Measurements from ENCODE around the gene METTL21C. TPM values are rescaled to one million over a fixed set of nuclear protein-coding genes. Genes with fewer than 3 reads are reported as not detected.

The METTL21C gene
- polyA plus RNA-seq, 6 donors from 2014 or later: not detected

GRCh38 chr13:102692491-102692826 is 2.4 kb downstream of the METTL21C start:
- no peaks in the 10 kb centered on the region for H3K4me1 Mint-ChIP-seq
- no peak for DNase-seq
- peaks cover 0 to 3% (median 0%) of the 10 kb centered on the region in 7 donors for H3K9me3 Mint-ChIP-seq
- ATAC-seq (ENCODE audit: low read depth in 2 of 2): no peak
- no peak overlapping the region for H3K27ac Mint-ChIP-seq
- H3K27me3 Mint-ChIP-seq: peaks cover 21 to 62% (median 58%) of the 10 kb centered on the region in 3 donors
- no peaks in the 10 kb centered on the region for H3K36me3 Mint-ChIP-seq
- no peak overlapping the region for H3K4me3 Mint-ChIP-seq

- H3K36me3 Mint-ChIP-seq: no peaks in the 10 kb centered on the region
- H3K27ac Mint-ChIP-seq: no peak overlapping the region
- H3K27me3 Mint-ChIP-seq: peaks cover 21 to 55% (median 46%) of the 10 kb centered on the region in 3 donors
- DNase-seq: no peak
- H3K9me3 Mint-ChIP-seq: no peaks in the 10 kb centered on the region
- no peak overlapping the region for H3K4me3 Mint-ChIP-seq
- H3K4me1 Mint-ChIP-seq: no peaks in the 10 kb centered on the region
- no peak for ATAC-seq (ENCODE audit: low read depth in 2 of 2)
Observed at GRCh38 chr13:102690883-102691282, 4.0 kb downstream of the METTL21C start.

GRCh38 chr13:102688306-102688973 is 6.4 kb downstream of the METTL21C start:
- ATAC-seq (ENCODE audit: low read depth in 2 of 2): no peak

GRCh38 chr13:102687520-102687919 is 7.3 kb downstream of the METTL21C start:
- Mint-ChIP-seq H3K4me3 (no peak overlapping the region), H3K4me1 (peaks cover 0 to 2% (median 0%) of the 10 kb centered on the region in 3 donors), H3K36me3 (no peaks in the 10 kb centered on the region), H3K9me3 (peaks cover 0 to 8% (median 0%) of the 10 kb centered on the region in 7 donors), H3K27ac (no peak overlapping the region), H3K27me3 (peaks cover 12 to 29% (median 19%) of the 10 kb centered on the region in 3 donors)
- ATAC-seq (ENCODE audit: low read depth in 2 of 2) (no peak), DNase-seq (no peak)

More at GRCh38 chr13:102688306-102688973, 6.4 kb downstream of the METTL21C start:
- DNase-seq: no peak
- Mint-ChIP-seq H3K9me3 (no peaks in the 10 kb centered on the region), H3K27me3 (peaks cover 18 to 38% (median 28%) of the 10 kb centered on the region in 3 donors), H3K4me1 (no peaks in the 10 kb centered on the region), H3K27ac (no peak overlapping the region), H3K36me3 (no peaks in the 10 kb centered on the region), H3K4me3 (no peak overlapping the region)

GRCh38 chr13:102686024-102686423 is 8.8 kb downstream of the METTL21C start:
- Mint-ChIP-seq H3K27me3 (peaks cover 4 to 16% (median 6%) of the 10 kb centered on the region in 3 donors), H3K27ac (no peak overlapping the region), H3K9me3 (peaks cover 0 to 8% (median 2%) of the 10 kb centered on the region in 7 donors), H3K4me3 (no peak overlapping the region), H3K36me3 (no peaks in the 10 kb centered on the region), H3K4me1 (peaks cover 0 to 8% (median 6%) of the 10 kb centered on the region in 3 donors)
- DNase-seq (no peak), ATAC-seq (ENCODE audit: low read depth in 2 of 2) (no peak)

- H3K27ac Mint-ChIP-seq: no peak overlapping the region
- peaks cover 0 to 8% (median 2%) of the 10 kb centered on the region in 7 donors for H3K9me3 Mint-ChIP-seq
- no peak overlapping the region for H3K4me3 Mint-ChIP-seq
- ATAC-seq (ENCODE audit: low read depth in 2 of 2): no peak
- H3K4me1 Mint-ChIP-seq: peaks cover 5 to 18% (median 16%) of the 10 kb centered on the region in 3 donors
- peaks cover 0 to 4% (median 0%) of the 10 kb centered on the region in 3 donors for H3K27me3 Mint-ChIP-seq
- H3K36me3 Mint-ChIP-seq: peaks cover 0 to 4% of the 10 kb centered on the region in 2 donors
- DNase-seq: no peak
Observed at GRCh38 chr13:102683637-102684036, 11.2 kb downstream of the METTL21C start.

- H3K27ac Mint-ChIP-seq: peak overlapping the region in 2 of 6 donors; percentile 1 to 61
Observed at GRCh38 chr13:102682727-102683126, 12.1 kb downstream of the METTL21C start.

GRCh38 chr13:102682211-102682610 is 12.6 kb downstream of the METTL21C start:
- Mint-ChIP-seq H3K27ac (peak overlapping the region in 2 of 6 donors; percentile 37 to 61), H3K4me3 (no peak overlapping the region), H3K27me3 (no peaks in the 10 kb centered on the region), H3K36me3 (peaks cover 9 to 11% of the 10 kb centered on the region in 2 donors), H3K9me3 (peaks cover 0 to 8% (median 2%) of the 10 kb centered on the region in 7 donors), H3K4me1 (peaks cover 5 to 24% (median 22%) of the 10 kb centered on the region in 3 donors)
- ATAC-seq (ENCODE audit: low read depth in 2 of 2) (no peak), DNase-seq (no peak)

More at GRCh38 chr13:102682727-102683126, 12.1 kb downstream of the METTL21C start:
- Mint-ChIP-seq H3K36me3 (peaks cover 4 to 6% of the 10 kb centered on the region in 2 donors), H3K27me3 (no peaks in the 10 kb centered on the region), H3K4me1 (peaks cover 5 to 20% (median 19%) of the 10 kb centered on the region in 3 donors), H3K4me3 (no peak overlapping the region), H3K9me3 (peaks cover 0 to 8% (median 2%) of the 10 kb centered on the region in 7 donors)
- DNase-seq (no peak), ATAC-seq (ENCODE audit: low read depth in 2 of 2) (no peak)

- DNase-seq (peak; percentile 24), ATAC-seq (ENCODE audit: low read depth in 2 of 2) (peak; percentile 54 to 76)
- Mint-ChIP-seq H3K4me3 (peak overlapping the region in 2 of 8 donors; percentile 33 to 38), H3K27ac (peak overlapping the region; percentile 10 to 88 (median 23)), H3K4me1 (peaks cover 5 to 24% (median 22%) of the 10 kb centered on the region in 3 donors), H3K9me3 (peaks cover 0 to 8% (median 2%) of the 10 kb centered on the region in 7 donors), H3K36me3 (peaks cover 12 to 13% of the 10 kb centered on the region in 2 donors), H3K27me3 (no peaks in the 10 kb centered on the region)
Observed at GRCh38 chr13:102680842-102681740, 13.8 kb downstream of the METTL21C start.

- peak overlapping the region in 5 of 6 donors; percentile 15 to 88 (median 71) for H3K27ac Mint-ChIP-seq
- ATAC-seq (ENCODE audit: low read depth in 2 of 2): no peak
- H3K4me3 Mint-ChIP-seq: no peak overlapping the region
- H3K9me3 Mint-ChIP-seq: peaks cover 0 to 8% (median 2%) of the 10 kb centered on the region in 7 donors
- no peak for DNase-seq
- peaks cover 12 to 13% of the 10 kb centered on the region in 2 donors for H3K36me3 Mint-ChIP-seq
- peaks cover 5 to 24% (median 22%) of the 10 kb centered on the region in 3 donors for H3K4me1 Mint-ChIP-seq
- H3K27me3 Mint-ChIP-seq: no peaks in the 10 kb centered on the region
Observed at GRCh38 chr13:102680133-102680717, 14.6 kb downstream of the METTL21C start.

GRCh38 chr13:102679449-102680132 is 15.3 kb downstream of the METTL21C start:
- ATAC-seq (ENCODE audit: low read depth in 2 of 2): no peak
- peaks cover 0 to 8% (median 2%) of the 10 kb centered on the region in 7 donors for H3K9me3 Mint-ChIP-seq
- no peaks in the 10 kb centered on the region for H3K27me3 Mint-ChIP-seq
- H3K27ac Mint-ChIP-seq: peak overlapping the region in 1 of 6 donors; percentile 70
- H3K36me3 Mint-ChIP-seq: peaks cover 12 to 14% of the 10 kb centered on the region in 2 donors
- H3K4me1 Mint-ChIP-seq: peaks cover 5 to 24% (median 22%) of the 10 kb centered on the region in 3 donors
- no peak overlapping the region for H3K4me3 Mint-ChIP-seq
- no peak for DNase-seq

GRCh38 chr13:102678339-102679107 is 16.3 kb downstream of the METTL21C start:
- H3K36me3 Mint-ChIP-seq: peaks cover 12 to 21% of the 10 kb centered on the region in 2 donors
- no peak overlapping the region for H3K4me3 Mint-ChIP-seq
- H3K27me3 Mint-ChIP-seq: no peaks in the 10 kb centered on the region
- DNase-seq (no peak), ATAC-seq (ENCODE audit: low read depth in 2 of 2) (no peak)
- peak overlapping the region in 2 of 6 donors; percentile 33 to 57 for H3K27ac Mint-ChIP-seq
- H3K9me3 Mint-ChIP-seq: peaks cover 0 to 8% (median 2%) of the 10 kb centered on the region in 7 donors
- H3K4me1 Mint-ChIP-seq: peaks cover 5 to 24% (median 22%) of the 10 kb centered on the region in 3 donors
